Measurements from ENCODE around the gene PHLPP1.

DNA sequence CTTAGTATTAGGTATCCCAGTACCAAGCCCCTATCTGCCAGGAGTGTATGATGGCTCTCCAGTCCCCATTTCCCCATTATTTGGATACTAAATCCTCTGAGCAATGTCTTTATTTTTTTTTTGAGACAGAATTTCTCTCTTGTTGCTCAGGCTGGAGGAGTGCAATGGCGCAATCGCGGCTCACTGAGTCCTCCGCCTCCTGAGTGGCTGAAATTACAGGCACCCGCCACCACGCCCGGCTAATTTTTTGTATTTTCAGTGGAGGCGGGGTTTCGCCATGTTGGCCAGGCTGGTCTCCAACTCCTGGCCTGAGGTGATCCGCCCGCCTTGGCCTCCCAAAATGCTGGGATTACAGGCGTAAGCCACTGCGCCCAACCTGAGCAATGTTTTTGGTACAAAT is 3.6 kb upstream of the PHLPP1 start:
- TF ChIP-seq, protein P1, sequence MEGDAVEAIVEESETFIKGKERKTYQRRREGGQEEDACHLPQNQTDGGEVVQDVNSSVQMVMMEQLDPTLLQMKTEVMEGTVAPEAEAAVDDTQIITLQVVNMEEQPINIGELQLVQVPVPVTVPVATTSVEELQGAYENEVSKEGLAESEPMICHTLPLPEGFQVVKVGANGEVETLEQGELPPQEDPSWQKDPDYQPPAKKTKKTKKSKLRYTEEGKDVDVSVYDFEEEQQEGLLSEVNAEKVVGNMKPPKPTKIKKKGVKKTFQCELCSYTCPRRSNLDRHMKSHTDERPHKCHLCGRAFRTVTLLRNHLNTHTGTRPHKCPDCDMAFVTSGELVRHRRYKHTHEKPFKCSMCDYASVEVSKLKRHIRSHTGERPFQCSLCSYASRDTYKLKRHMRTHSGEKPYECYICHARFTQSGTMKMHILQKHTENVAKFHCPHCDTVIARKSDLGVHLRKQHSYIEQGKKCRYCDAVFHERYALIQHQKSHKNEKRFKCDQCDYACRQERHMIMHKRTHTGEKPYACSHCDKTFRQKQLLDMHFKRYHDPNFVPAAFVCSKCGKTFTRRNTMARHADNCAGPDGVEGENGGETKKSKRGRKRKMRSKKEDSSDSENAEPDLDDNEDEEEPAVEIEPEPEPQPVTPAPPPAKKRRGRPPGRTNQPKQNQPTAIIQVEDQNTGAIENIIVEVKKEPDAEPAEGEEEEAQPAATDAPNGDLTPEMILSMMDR (conservative IDR thresholded peaks at IDR 0.05; ENCODE audit: low read depth, low read length) = no peak
- no peak for TF ChIP-seq EZH2 (IDR thresholded peaks at IDR 0.05; ENCODE audit: borderline replicate concordance, low read depth, low read length, poor library complexity, severe bottlenecking)
